Measurements from ENCODE around the gene RPS6KA2. TPM values are rescaled to one million over a fixed set of nuclear protein-coding genes. Genes with fewer than 3 reads are reported as not detected.
A peak's percentile ranks its signal among the peaks of the same experiment; 100 is the strongest.
"Not testable (repeated sequence)": the region's sequence is repeated elsewhere in the genome, so short reads cannot be mapped to it uniquely, and the experiment has no call there.

Gene RPS6KA2
- total RNA-seq, 1 donor from 2014 or later: 50.2 TPM

DNA sequence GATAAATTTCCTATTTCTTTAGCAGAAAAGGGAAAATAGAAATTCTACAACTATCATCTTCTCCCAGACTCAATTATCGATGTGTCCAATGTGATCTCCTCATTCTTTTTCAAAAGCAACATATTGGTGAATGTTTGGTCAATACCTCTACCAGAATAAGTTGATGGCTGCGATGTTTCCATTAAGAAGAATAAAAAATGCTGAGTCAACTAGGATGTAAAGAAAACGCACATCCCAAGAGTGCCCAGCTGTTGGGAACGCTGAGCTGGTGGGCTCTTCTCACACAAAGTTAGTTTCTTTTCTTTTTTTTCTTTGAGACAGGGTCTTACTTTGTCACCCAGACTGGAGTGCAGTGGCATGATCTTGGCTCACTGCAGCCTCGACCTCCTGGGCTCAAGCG is 80.4 kb downstream of the RPS6KA2 start:
- intact Hi-C loops (cut with DNase I): no loop called here
- no peak for ATAC-seq (ENCODE audit: poor library complexity)
- no peak for DNase-seq

DNA sequence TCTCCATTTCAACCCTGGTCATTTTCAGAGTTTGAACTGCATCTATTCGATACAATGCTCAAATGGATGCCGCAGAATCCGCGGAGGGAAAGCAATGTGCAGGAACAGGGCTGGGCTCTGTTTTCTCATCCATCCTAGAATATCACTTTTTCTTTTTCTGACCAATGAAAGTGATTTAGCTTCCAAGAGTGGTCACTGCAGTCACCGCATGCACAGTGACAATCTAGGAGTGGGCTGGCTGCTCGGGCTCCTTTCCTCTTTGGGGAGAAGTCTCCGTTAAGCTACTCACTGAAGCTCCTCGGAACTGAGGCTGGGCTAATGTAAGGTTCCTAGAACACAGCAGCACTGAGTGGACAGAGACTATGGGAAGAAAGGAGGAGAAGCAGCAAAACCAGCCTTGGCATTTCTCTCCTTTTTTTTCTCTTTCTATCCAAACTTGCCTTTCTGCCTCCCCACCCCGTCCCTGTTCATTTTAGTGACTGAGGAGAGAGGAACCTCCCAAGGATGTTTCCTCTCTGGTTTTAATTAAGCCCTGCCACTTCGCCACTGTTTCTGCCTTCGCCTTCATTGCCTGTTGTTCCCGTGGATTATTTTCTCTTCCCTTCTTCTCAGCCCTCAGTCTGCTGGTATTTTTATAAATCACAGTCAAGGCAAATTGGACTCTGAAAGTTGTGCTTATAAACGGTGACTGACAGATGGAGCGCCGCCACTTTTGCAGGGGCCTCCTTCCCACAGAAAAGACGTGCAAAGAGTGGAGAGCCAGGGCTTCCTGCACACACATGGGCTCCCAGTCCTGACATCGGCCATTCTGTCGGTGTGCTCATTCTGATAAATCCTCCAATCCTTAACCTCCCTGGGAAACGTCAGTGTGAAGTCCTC is 81.7 kb downstream of the RPS6KA2 start:
- intact Hi-C loops (cut with DNase I): no loop called here

DNA sequence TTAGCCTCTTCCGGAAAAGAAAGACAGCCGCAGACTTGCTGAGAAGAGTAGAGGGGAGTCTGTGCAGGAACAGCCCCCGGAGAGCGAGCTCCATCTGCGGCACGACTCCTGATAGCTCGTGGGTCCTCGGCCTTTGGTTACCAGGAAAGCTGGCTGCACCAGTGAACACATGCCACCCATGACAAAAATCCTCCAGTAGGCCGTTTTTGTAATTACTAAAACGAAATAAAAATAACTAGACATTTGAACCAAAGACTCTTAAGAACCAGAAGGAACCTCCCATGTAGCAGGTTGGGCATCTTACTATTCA is 82.8 kb downstream of the RPS6KA2 start:
- intact Hi-C loops (cut with DNase I): no loop called here
- ATAC-seq (ENCODE audit: poor library complexity) (no peak), DNase-seq (no peak)

More for the DNA sequence above, 81.7 kb downstream of the RPS6KA2 start:
- ATAC-seq (ENCODE audit: poor library complexity) (no peak), DNase-seq (no peak)

DNA sequence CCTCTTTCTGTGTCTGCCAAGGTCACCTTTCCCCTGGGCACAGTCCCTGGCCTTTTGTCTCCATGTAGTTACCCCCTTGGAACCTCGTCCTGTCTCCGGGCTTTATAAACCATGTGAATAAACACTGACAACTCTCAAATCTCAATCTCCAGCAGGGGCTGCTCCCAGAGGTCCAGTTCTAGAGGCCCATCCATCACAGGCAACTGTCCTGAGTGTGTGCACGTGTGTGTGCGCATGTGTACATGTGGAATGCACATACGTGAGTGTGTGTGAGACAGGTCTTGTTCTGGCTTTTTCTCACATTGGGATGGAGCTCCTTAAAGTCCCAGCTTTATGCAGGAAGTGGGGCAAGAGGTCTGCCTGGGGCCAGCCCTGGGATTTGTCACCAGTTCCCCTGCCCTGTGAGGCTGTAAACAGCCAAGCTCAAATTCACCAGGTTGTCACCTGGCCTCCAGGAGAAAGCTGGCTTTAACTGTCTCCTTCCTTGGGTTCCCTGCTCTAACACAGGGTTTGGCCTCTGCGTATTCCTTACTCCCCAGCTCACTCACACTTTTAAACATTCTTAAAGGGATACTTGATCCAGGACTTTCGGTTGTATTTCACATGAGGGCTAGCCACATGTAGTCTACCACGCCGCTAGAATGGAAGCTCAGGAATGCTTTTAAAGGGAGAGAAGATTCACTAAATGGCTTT is 83.3 kb downstream of the RPS6KA2 start:
- intact Hi-C loops (cut with DNase I): no loop called here
- no peak for ATAC-seq (ENCODE audit: poor library complexity)

DNA sequence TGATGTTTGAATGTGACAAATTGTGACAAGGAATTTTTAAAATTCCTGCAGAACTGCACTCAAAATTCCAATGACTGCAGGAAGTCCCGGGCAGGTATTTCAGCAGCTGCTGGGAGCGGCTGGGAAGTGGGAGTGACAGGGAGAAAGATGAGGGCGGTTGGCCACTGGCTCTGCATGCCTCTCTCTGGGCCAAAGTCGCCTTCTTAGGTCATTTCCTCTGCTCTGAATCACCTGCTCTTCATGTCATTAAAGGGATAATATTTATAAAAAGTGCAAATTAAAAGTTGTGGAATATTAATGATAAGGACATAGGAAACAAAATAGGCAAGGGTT is 84.5 kb downstream of the RPS6KA2 start:
- DNase-seq (no peak), ATAC-seq (ENCODE audit: poor library complexity) (no peak)
- intact Hi-C loops (cut with DNase I): no loop called here

More for the DNA sequence above, 83.3 kb downstream of the RPS6KA2 start:
- no peak for DNase-seq

DNA sequence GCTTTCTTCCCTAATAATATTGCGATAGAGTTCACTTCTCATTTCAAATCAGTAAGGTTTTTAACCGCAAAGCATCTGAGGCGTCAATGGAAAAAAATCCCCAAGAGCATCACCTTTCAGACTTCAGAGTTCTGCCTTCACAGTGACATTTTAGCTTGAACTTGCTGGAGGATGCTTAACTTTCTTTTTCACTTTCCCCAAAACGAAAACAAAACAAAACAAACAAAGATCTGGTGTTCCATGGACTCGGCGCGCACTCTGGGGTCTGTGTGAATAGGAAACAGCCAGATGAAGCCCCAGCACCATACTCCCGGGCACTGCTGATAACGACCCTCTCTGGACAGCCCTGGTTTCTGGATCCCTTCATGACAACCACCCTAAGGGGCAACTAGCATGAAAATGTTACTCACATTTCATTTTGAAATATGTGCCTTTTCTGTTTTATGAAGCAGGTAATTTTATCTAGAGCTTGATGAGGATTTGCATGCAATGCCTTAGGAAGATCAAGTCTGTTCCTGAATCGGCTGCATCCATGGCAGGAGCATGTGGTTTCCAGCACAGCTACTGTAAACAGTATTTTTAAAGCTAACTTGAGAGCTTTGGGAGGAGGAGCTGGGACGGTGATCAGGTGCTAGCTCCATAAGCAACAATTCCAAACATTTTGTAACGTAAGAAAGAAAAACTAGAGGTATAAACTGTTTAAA is 85.0 kb downstream of the RPS6KA2 start:
- DNase-seq (no peak), ATAC-seq (ENCODE audit: poor library complexity) (no peak)

DNA sequence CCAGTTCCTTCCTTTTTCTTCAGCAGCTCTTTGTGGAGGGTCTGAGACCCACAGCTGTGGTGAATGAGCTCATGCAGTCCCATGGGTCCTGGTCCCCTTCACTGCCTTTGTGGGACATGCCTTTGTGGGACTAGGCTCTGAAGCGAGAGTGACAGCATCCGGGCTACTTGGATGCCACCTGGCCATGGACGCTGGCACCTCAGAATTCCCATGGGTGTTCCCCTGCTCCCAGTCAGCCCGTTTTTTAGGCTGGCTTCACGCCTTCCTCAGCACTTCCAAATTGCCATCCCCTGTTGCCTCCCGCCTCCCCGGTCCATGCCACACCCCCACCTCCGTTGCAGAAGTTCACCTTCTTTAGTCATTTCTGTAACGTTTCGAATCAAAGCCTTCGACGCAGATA is 85.7 kb downstream of the RPS6KA2 start:
- intact Hi-C loops (cut with DNase I): no loop called here
- no peak for DNase-seq
- no peak for ATAC-seq (ENCODE audit: poor library complexity)

More for the DNA sequence above, 85.0 kb downstream of the RPS6KA2 start:
- intact Hi-C loops (cut with DNase I): no loop called here

DNA sequence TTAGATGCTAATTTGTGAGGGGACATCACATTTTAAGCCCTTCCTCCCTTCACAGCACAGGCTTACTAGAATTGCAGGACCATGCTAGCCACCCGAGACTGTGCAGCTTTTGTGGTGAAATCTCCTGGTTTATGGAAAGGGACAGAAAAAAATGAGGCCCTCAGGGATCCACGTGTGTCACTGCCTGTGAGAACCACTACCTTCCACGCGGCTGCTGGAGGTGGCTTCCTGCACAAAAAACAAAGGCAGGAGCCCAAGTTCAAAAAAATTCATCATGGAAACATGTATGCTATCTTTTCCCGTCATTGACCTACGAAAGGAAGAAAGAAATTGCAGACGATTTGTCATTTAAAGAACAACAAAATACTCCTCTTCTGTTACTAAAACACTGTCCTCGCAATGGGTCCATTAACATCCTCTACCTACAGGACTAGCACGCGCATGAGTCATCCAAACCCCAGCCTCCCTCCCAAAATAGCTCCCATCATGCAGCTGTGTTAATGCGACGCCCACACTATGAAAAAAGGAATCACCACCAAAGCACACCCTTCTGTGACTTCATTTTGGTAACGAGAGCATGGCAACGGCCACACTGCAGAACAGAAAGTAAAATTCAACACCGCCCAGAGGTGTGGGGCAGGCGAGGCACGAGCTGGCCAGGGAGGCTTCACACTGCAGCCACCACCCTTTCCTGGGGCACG is 86.3 kb downstream of the RPS6KA2 start:
- ATAC-seq (ENCODE audit: poor library complexity) (peak; percentile 62), DNase-seq (no peak)
- intact Hi-C loops (cut with DNase I): no loop called here

DNA sequence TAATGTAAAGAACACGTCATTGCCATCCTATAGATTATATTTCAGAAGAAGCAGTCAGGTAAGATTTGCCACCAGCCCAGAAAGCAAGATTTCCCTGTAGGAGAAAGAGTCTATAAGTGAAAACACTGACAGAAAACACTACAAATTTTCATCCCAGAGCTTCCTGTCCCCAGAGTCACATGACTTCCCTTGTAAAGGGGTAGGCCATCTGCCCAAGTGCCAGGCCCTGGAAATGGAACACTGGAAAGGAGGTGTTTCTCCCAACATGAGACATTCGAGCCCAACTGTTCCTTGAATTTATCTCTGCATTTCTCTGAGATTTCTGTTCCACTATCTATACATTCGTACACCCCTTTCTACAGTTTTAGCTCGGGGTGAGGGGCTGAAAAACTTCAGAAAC is 87.5 kb downstream of the RPS6KA2 start:
- ATAC-seq (ENCODE audit: poor library complexity): no peak
- intact Hi-C loops (cut with DNase I): no loop called here
- DNase-seq: no peak

DNA sequence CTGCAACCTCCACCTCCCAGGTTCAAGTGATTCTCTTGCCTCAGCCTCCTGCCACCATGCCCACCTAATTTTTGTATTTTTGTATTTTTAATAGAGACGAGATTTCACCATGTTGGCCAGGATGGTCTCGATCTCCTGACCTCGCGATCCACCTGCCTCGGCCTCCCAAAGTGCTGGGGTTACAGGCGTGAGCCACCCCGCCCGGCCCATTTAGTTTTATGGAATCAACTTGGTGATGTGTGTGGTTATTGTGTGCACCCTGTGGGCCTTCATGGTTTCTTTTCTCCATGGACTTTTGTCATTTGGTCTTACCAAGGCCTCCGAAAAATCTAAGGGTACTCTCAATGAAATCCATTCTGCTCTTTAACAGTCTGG is 88.1 kb downstream of the RPS6KA2 start:
- DNase-seq; ATAC-seq (ENCODE audit: poor library complexity); intact Hi-C loops (cut with DNase I): not testable (repeated sequence)

DNA sequence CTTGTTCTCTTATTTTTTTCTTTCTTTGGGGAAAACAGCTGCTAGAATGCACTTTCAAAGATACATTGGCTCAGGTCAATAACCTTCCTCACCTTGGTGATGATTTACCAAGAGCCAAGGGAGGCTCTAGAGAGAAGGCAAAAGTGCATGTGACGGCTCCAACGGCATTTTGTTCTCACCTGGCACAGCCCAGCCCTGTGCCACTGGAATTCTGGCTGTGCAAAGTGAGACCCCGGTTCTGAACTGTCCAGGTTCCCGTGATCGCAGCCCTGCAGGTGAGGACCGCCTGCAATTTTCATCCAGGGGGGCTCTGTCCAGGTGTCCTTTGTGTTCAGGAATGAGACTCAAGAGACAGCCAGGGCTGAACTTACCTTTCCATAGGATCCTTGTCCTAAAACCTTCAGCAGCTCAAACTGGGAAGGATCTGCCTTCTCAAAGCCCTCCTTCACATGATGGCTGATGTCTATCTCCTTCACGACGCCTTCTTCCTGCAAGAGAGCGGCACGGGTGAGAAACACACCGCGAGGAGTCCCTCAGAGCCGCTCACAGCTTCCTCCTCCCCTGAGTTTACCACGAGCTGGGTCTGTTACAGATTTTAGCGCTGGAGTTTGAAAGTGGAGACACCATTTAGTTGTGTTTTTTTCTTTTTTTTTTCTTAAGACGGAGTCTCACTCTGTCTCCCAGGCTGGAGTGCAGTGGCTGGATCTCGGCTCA is 88.6 kb downstream of the RPS6KA2 start:
- no peak for DNase-seq
- no peak for ATAC-seq (ENCODE audit: poor library complexity)
- intact Hi-C loops (cut with DNase I): no loop called here

DNA sequence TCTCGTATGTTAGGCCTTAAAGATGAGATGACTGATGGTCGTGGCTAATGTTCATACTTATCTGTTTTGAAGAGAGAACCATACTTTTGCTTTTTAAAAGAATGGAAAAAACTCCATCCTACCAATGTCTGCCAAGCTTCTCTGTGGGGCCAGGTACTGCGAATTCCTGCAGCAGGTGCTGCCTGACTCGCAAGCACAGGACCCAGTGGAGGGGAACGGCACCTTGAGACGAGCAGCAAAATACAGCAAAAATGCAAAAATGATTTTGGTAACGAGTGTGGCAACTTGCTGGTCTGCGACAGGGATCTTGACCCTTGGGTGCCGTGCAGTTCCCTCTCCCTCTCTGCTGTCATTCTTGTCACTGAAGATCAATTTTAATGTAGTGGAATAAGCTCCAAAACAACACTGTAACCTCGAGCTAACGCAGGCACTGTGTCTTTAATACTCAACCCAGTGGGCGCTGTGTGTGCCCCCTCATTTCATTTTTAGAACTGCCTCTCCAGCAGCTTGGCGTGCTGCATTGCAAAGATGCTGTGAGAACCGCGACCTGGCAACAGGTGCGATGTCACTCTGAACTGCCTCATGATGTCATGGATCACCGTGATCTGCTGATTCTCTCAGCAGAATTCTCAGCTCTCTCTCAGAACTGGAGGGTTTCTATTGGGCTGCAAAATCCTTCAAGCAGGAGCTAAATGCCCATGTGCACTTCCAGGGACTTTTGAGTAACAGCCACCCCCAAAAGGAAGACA is 92.2 kb downstream of the RPS6KA2 start:
- intact Hi-C loops (cut with DNase I): no loop called here
- ATAC-seq (ENCODE audit: poor library complexity): no peak

DNA sequence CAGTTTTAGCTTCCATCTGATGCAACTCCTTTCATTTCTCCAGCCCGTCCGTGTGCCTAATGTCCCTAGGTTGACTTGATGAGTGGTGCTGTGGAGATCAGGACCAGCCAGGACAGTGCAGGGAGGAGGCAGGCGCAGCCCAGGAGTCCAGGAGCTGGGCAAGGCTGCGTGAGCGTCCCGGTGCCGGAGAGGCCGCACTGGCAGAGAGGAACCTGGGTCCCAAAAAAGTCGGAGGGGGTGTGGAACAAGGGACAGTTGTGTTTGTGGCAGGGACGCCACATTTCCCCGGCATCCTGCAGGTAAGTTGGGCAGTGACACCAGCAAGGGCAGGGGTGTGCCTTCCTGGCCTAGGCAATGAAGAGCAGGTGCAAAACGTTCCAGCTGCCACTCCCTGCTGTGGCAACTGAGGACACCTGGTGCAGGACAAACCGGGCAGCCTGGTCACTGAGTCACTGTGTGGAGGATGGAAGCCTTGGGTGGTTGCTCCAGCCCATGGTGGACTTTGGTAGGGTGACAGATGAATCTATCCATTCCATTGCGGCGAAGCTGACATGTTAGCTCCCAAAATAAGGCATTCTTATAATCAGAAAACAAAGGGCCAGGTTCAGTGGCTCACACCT is 93.7 kb downstream of the RPS6KA2 start:
- intact Hi-C loops (cut with DNase I): no loop called here
- ATAC-seq (ENCODE audit: poor library complexity): no peak
- no peak for DNase-seq

More for the DNA sequence above, 92.2 kb downstream of the RPS6KA2 start:
- DNase-seq: no peak

DNA sequence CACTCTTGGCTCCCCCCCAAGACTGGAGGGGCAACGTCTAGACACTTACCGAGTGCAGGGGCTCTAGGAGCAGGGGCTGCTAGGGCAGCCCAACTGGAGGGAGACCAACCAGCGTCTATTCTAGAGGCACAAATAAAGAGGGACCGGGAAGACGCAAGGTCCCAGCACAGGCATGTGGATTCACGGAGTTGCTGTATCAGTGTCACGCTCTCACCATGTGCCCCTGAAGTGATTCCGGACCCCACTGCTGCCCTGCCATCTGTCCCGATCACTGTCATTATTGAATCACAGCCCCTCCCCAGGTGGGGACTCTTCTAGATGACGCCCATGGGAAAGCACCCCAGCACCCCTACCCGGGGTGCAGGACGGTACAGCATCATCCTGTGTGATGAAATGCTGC is 94.7 kb downstream of the RPS6KA2 start:
- no peak for ATAC-seq (ENCODE audit: poor library complexity)
- intact Hi-C loops (cut with DNase I): no loop called here
- no peak for DNase-seq

DNA sequence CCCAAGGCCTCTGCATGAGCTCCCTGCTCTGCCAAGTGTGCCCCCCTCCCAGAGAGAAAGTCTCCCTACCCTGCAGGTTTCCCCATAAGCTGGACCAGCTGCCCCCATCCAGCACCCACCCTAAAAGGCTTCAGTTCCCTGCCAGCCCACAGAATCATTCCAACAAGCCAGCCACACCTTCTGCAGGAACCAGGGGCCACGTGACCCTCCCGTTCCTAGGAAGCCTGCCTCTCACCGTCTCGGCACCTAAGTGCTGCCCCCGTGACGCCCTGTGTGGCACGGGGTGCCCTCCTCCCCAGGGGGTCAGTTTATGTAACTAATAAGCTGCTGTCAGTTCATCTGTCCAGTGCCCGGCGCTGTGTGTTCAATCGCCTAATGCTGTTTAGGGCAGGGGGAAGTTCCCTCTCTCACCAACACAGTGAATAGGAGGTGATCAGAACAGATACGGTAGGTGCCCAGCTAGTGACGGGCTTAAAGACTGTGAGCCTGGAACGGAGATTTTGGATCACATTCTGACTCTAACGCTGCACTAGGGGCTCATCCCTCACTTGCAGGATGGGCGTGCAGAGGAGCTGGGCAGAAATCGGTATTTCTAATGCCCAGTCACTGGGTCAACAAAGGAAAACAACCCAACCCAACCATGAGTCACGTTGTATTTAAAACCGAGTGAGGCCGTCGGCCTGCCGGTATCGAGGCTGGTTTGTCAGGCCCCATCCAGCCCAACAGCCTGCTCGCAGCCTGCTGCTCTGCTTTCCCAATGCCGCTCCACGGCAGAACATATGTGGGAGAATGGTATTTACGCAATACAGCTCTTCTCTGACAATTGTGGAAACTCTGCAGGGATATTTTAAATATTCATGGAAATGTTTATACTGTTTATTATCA is 96.6 kb downstream of the RPS6KA2 start:
- intact Hi-C loops (cut with DNase I): no loop called here
- ATAC-seq (ENCODE audit: poor library complexity): no peak
- DNase-seq: no peak

DNA sequence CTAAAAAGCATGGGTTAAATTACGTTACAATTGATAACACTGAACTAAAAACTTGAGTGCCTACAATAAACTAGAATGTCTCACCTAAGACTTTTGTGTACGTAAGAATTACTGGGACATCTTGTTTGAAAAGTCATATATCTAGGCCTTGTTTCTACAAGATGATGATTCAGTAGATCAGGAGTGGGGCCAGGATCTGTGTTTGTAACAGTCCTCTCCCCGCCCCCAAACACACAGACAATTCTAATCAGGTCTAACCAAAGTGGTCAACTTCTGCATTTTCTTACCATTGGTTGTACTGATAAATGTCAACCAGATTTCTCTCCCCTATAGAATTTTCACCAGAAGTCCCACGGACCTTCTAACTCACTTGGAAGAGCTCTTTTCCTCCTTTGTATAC is 97.5 kb downstream of the RPS6KA2 start:
- ATAC-seq (ENCODE audit: poor library complexity) (no peak), DNase-seq (no peak)
- intact Hi-C loops (cut with DNase I): no loop called here

DNA sequence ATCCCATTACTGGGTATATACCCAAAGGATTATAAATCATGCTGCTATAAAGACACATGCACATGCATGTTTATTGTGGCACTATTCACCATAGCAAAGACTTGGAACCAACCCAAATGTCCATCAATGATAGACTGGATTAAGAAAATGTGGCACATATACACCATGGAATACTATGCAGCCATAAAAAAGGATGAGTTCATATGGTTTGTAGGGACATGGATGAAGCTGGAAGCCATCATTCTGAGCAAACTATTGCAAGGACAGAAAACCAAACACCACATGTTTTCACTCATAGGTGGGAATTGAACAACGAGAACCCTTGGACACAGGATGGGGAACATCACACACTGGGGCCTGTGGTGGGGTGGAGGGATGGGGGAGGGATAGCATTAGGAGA is 98.0 kb downstream of the RPS6KA2 start:
- DNase-seq; intact Hi-C loops (cut with DNase I); ATAC-seq (ENCODE audit: poor library complexity): not testable (repeated sequence)

Data from Right ventricle myocardium superior (tissue), 1 donor.